OCI-M1 (cell line): ENCODE measurements around the gene SVIL.
"Not testable (repeated sequence)": the region's sequence is repeated elsewhere in the genome, so short reads cannot be mapped to it uniquely, and the experiment has no call there.

ENCODE experiments used
- DNase-seq: peaks from one replicate; lab custom pipeline; 2025; lab: John Stamatoyannopoulos, UW

SVIL gene

GRCh38 chr10:29648983-29649268 lies 14.2 kb upstream of the SVIL start:
- DNase-seq: no peak

- DNase-seq: peak; percentile 24
These were observed 13.6 kb upstream of the SVIL start for GRCh38 chr10:29648114-29648982.

DNA sequence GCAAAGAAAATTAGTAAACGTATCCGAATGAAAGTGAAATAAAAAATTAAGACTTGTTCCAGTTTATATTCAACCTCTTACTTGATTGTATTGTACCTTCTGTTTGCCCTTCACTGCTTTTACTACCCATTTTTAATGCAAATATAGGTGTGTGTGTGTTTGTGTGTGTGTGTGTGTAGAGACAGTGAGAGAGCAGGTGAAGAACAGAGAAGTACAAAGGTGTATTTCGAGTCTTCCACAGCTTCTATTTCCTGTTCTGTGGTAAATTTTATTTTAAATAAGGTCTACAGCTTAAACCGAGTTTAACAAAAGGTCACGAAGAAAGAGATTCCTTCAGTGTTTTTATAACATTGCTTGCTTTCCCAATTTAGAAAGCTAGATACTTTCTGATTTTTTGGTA lies 12.7 kb upstream of the SVIL start:
- DNase-seq: no peak

DNA sequence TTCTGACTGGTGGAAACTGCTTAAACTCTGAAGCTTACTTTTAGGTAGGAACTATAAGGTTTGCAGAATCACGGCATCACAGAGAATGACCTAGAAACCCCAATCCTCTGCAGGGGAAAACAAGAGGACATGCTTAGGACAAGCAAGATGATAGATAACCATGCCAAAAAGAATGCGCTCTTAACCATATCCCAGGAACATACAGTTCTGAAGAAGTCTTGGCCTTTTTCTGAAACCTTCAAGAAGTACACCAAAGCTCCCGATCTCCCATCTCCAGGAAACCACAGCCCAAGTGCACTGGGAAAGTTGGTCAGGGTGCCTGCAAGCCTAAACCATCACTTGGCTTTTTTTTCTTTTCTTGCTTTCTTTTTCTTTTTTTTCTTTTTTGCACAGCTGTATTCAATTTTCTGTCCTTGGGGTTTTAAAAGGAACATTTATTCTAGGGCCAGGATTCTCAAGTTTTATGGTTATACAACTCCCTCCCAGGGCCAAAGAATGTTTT lies 12.2 kb upstream of the SVIL start:
- DNase-seq: no peak

- DNase-seq: no peak
These were observed 11.6 kb upstream of the SVIL start for GRCh38 chr10:29646238-29646902.

- DNase-seq: no peak
These were observed 9.2 kb upstream of the SVIL start for GRCh38 chr10:29643771-29644501.

DNA sequence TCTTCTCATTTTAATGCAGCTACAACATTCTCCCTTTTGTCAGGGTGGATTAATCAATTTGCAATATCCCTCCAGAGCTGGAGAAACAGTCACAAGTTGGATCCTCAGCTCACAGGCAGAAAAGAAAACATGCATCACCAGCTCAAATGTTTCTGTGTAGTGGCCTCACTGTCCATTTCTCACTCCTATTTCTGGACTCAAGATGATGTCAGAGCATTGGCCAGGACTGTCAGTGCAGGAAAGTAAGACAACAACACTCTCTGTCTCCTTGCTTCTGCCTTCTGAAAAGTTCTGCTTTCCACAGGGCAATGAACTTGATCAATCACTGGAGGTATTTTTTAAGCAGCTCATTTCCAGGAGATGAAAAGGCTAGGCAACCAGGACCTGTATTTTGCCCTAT lies 8.2 kb upstream of the SVIL start:
- DNase-seq: no peak

- no peak for DNase-seq
These were observed 2.8 kb upstream of the SVIL start for GRCh38 chr10:29637537-29637936.

- no peak for DNase-seq
These were observed 1.4 kb upstream of the SVIL start for GRCh38 chr10:29636178-29636577.

GRCh38 chr10:29635711-29636144 lies 957 bp upstream of the SVIL start:
- DNase-seq: no peak

DNA sequence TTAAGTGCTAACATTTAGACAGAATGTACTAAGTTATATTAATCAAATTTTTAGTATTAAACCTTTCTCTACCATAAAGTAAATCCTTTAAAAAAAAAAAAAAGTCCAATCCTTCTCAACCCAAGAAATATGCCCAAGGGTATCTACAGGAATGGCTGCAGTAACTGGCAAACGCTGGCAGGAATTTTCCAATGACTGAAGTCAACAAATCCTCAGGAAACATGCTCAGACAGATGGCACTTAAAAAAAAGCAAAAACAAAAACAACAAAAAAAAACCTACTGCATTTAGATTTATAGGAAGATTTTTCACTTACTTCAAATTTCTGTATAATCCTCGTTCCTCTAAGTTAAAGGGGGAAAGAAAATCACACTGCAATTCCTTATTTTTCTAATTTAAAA lies 666 bp downstream of the SVIL start:
- no peak for DNase-seq

GRCh38 chr10:29631049-29631339 lies 3.8 kb downstream of the SVIL start:
- no peak for DNase-seq

GRCh38 chr10:29630205-29631048 lies 4.3 kb downstream of the SVIL start:
- no peak for DNase-seq

DNA sequence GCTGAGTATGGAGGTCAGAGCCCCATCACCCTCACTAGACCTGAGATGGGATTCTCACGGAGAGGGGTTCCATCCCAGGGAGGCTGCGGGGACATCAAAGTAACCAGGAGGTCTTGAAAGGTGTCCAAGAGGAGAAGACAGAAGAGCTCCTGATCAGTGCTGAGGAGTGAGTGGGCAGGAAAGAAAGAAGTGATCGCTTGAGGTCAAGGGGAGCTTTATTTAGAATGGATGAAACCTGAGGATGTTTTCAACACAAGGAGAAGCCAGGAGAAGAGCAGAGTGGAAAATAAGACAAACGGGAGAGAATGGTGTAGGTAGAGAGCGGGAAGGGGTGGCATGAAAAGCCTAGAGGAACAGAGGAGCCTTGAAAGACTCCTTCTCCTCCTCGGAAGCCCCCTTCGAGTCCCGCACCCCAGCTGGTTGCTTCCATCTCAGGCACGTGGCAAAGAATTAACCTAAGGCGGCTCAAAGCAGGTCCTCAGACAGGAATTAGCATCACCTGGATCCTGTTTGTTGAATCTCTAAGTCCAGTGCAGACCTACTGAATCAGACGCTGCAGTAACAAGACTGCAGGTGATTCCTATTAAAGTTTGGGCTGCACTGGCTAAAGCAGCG lies 5.8 kb downstream of the SVIL start:
- no peak for DNase-seq

DNA sequence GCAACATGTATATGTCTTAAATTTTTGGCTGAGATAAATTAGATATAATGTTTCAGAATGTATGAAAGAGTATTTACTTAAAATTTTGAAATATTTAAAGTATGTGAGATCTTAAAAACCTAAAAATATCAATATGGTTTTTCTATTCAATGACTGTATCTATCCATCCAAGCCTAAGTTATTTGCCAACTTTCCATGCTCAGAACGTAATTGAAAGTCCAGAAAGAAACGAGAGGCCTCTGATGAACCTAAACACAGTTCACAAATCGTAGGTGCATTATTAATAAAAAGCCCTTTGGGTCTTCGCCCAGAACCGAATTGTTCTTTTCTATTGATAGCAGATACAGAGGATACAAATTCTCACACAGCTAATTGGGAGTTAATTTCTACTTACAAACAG lies 6.5 kb downstream of the SVIL start:
- DNase-seq: no peak

DNA sequence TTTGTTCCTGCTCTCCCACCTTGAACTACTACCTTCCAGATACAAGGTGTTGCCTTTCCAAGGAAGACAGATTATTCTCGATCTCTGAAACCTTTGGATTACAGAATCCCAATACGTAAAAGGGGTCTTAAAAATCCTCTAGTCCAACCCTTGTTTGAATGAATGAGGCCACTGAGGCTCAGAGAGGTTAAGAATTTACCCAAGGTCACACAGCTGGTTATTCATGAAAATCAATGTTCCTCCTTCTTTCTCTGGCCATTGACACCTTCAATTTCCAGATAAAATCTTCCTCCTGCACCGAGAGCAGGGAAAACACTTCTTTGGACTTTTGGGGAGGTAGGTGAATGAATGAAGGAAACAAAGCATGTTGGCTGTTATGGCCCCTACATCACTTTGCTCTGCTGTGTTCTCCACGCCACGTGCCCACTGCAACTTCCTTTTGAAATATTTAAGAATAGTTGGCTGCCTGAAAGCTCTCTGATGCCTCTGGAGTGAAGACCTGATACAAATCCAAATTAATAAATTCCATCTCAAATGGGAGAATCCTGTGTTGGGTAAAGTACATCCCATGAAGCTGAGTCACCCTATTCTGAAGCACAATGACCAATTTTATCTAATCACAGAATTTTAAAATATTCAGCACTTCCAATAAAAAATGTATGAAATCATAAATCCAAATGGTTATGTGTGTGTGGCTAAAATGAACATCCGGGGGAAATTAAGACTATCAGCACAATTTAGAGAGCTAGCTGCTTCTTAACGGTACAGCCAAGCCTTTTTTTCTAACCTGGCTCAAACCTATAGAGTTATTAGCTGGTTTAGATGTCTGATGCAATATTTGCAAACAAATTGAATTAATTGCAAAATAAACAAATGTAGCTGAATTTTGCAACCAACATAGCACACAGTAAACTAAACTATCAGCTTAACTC lies 7.3 kb downstream of the SVIL start:
- DNase-seq: no peak

- not testable (repeated sequence) for DNase-seq
These were observed 10.4 kb downstream of the SVIL start for GRCh38 chr10:29624357-29624756.

GRCh38 chr10:29623797-29624196 lies 11.0 kb downstream of the SVIL start:
- DNase-seq: no peak

GRCh38 chr10:29622382-29622922 lies 12.3 kb downstream of the SVIL start:
- no peak for DNase-seq

DNA sequence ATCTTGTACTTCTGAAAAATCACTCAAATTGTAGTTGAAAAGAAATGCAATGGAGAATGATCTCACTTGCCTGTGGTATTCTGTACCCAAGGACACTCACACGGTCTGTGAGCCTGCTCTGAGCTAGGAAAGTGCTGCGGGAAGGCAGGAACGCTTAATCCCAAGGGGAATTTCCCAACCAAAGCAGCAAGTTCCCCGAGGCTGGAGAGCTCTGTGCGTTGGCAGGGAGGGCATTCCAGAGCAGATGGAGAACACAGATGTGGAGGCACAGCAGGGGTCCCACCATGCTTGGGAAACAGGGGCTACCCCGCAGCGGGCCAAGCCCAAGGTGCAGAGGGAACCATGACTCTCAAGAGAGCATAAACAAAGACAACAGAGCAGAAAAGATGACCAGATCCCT lies 13.6 kb downstream of the SVIL start:
- no peak for DNase-seq
